ENCODE data around the gene PTPRN2. TPM values are rescaled to one million over a fixed set of nuclear protein-coding genes. Genes with fewer than 3 reads are reported as not detected.

PTPRN2 gene
- total and polyA plus RNA-seq, 7 donors = 3.2 to 7.1 (median 5.5) TPM

- no peak overlapping the region for H3K27ac ChIP-seq
- intact Hi-C loops (cut with DNase I) = no loop called here
- no peak overlapping the region for H3K4me3 ChIP-seq
- H3K4me1 ChIP-seq = no peaks in the 10 kb centered on the region
- H3K9me3 ChIP-seq = no peaks in the 10 kb centered on the region
- TF ChIP-seq, protein P1, sequence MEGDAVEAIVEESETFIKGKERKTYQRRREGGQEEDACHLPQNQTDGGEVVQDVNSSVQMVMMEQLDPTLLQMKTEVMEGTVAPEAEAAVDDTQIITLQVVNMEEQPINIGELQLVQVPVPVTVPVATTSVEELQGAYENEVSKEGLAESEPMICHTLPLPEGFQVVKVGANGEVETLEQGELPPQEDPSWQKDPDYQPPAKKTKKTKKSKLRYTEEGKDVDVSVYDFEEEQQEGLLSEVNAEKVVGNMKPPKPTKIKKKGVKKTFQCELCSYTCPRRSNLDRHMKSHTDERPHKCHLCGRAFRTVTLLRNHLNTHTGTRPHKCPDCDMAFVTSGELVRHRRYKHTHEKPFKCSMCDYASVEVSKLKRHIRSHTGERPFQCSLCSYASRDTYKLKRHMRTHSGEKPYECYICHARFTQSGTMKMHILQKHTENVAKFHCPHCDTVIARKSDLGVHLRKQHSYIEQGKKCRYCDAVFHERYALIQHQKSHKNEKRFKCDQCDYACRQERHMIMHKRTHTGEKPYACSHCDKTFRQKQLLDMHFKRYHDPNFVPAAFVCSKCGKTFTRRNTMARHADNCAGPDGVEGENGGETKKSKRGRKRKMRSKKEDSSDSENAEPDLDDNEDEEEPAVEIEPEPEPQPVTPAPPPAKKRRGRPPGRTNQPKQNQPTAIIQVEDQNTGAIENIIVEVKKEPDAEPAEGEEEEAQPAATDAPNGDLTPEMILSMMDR (IDR thresholded peaks at IDR 0.05) = no peak
- TF ChIP-seq EP300 (IDR thresholded peaks at IDR 0.05) (no peak), POLR2AphosphoS5 (IDR thresholded peaks at IDR 0.05) (no peak), POLR2A (IDR thresholded peaks at IDR 0.05) (no peak)
- DNase-seq = peak; percentile 46
- 89 to 90% methylated on average over 11 of the region's 11 CpGs for WGBS, 2 donors
- H3K27me3 ChIP-seq = no peaks in the 10 kb centered on the region
- no peaks in the 10 kb centered on the region for H3K36me3 ChIP-seq
These were observed 557.1 kb downstream of the PTPRN2 start for GRCh38 chr7:158030566-158030965.

GRCh38 chr7:158030071-158030470, 557.6 kb downstream of the PTPRN2 start:
- DNase-seq = peak; percentile 41
- no peak overlapping the region for H3K27ac ChIP-seq
- no peaks in the 10 kb centered on the region for H3K4me1 ChIP-seq
- no peaks in the 10 kb centered on the region for H3K36me3 ChIP-seq
- intact Hi-C loops (cut with DNase I) = no loop called here
- H3K27me3 ChIP-seq = no peaks in the 10 kb centered on the region
- no peaks in the 10 kb centered on the region for H3K9me3 ChIP-seq
- no peak for TF ChIP-seq EP300 (IDR thresholded peaks at IDR 0.05)
- TF ChIP-seq POLR2AphosphoS5 (IDR thresholded peaks at IDR 0.05) = no peak
- TF ChIP-seq POLR2A (IDR thresholded peaks at IDR 0.05) = no peak
- TF ChIP-seq, protein P1 (IDR thresholded peaks at IDR 0.05) = no peak
- no peak overlapping the region for H3K4me3 ChIP-seq
- 83 to 87% methylated on average over 10 of the region's 10 CpGs for WGBS, 2 donors

DNA sequence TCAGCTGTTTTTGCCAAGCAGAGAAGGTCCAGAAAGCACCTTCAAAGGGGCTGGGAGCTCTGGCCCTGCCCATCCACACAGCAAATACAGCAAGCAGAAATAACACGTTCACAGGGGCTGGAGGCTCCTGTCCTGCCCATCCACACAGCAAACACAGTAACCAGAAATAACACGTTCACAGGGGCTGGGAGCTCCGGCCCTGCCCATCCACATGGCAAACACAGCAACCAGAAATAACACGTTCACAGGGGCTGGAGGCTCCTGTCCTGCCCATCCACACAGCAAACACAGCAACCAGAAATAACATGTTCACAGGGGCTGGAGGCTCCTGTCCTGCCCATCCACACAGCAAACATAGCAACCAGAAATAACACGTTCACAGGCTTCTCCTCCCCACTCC, 558.1 kb downstream of the PTPRN2 start:
- no peaks in the 10 kb centered on the region for H3K9me3 ChIP-seq
- no peaks in the 10 kb centered on the region for H3K4me1 ChIP-seq
- no peak overlapping the region for H3K27ac ChIP-seq
- DNase-seq = peak; percentile 17
- intact Hi-C loops (cut with DNase I) = no loop called here
- H3K27me3 ChIP-seq = no peaks in the 10 kb centered on the region
- no peak overlapping the region for H3K4me3 ChIP-seq
- TF ChIP-seq POLR2AphosphoS5 (IDR thresholded peaks at IDR 0.05) = no peak
- TF ChIP-seq, protein P1 (IDR thresholded peaks at IDR 0.05) = no peak
- no peak for TF ChIP-seq POLR2A (IDR thresholded peaks at IDR 0.05)
- TF ChIP-seq EP300 (IDR thresholded peaks at IDR 0.05) = no peak
- no peaks in the 10 kb centered on the region for H3K36me3 ChIP-seq
- 16 to 61% methylated on average over 5 of the region's 5 CpGs for WGBS, 2 donors

- TF ChIP-seq, protein P1 (IDR thresholded peaks at IDR 0.05) = no peak
- TF ChIP-seq POLR2A (IDR thresholded peaks at IDR 0.05) = no peak
- TF ChIP-seq POLR2AphosphoS5 (IDR thresholded peaks at IDR 0.05) = no peak
- TF ChIP-seq EP300 (IDR thresholded peaks at IDR 0.05) = no peak
- no peaks in the 10 kb centered on the region for H3K27me3 ChIP-seq
- H3K9me3 ChIP-seq = no peaks in the 10 kb centered on the region
- no peaks in the 10 kb centered on the region for H3K4me1 ChIP-seq
- peak; percentile 41 for DNase-seq
- H3K36me3 ChIP-seq = no peaks in the 10 kb centered on the region
- H3K4me3 ChIP-seq = no peak overlapping the region
- WGBS, 2 donors = 88 to 89% methylated on average over 22 of the region's 22 CpGs
- H3K27ac ChIP-seq = no peak overlapping the region
- intact Hi-C loops (cut with DNase I) = no loop called here
These were observed 558.7 kb downstream of the PTPRN2 start for GRCh38 chr7:158028971-158029370.

GRCh38 chr7:158028290-158028941, 559.2 kb downstream of the PTPRN2 start:
- no peak overlapping the region for H3K27ac ChIP-seq
- no peaks in the 10 kb centered on the region for H3K27me3 ChIP-seq
- peak; percentile 60 for DNase-seq
- no peaks in the 10 kb centered on the region for H3K36me3 ChIP-seq
- H3K4me3 ChIP-seq = no peak overlapping the region
- no peaks in the 10 kb centered on the region for H3K9me3 ChIP-seq
- 35 to 70% methylated on average over 22 of the region's 22 CpGs for WGBS, 2 donors
- intact Hi-C loops (cut with DNase I) = no loop called here
- no peaks in the 10 kb centered on the region for H3K4me1 ChIP-seq
- TF ChIP-seq, protein P1 (IDR thresholded peaks at IDR 0.05) = no peak
- no peak for TF ChIP-seq EP300 (IDR thresholded peaks at IDR 0.05)
- no peak for TF ChIP-seq POLR2AphosphoS5 (IDR thresholded peaks at IDR 0.05)
- no peak for TF ChIP-seq POLR2A (IDR thresholded peaks at IDR 0.05)

All from sigmoid colon (tissue), 7 donors.